Liver (tissue), 9 donors: Measurements from ENCODE around the gene SV2B. TPM values are rescaled to one million over a fixed set of nuclear protein-coding genes. Genes with fewer than 3 reads are reported as not detected.

Experiments
- DNase-seq: peaks from one replicate; pipeline ENCODE4 v3.0.0-alpha.2; 2017; ENCODE audit warnings: low spot score
- H3K27ac ChIP-seq, 2 donors: one replicate each; pipeline ENCODE4 v1.7.0; 2013; ENCODE audit warnings: inconsistent platforms in 2 of 2, low read length in 2 of 2, control low read depth in 1 of 2, low read depth in 1 of 2, mild to moderate bottlenecking in 1 of 2
- H3K27me3 ChIP-seq, 4 donors: one replicate each; pipeline versions ENCODE4 v1.6.1 to v1.7.0; 2013; ENCODE audit warnings: low read length in 3 of 4, inconsistent platforms in 1 of 4, mild to moderate bottlenecking in 1 of 4, moderate library complexity in 1 of 4; ENCODE audit not compliant: control insufficient read depth in 4 of 4, insufficient read depth in 4 of 4
- H3K36me3 ChIP-seq, 4 donors: one replicate each; pipeline versions ENCODE4 v1.6.1 to v1.7.0; 2013; ENCODE audit warnings: low read length in 3 of 4, mild to moderate bottlenecking in 3 of 4, low read depth in 1 of 4, moderate library complexity in 1 of 4; ENCODE audit not compliant: control insufficient read depth in 4 of 4, insufficient read depth in 3 of 4
- H3K4me1 ChIP-seq, 4 donors: one replicate each; pipeline versions ENCODE4 v1.6.1 to v1.7.0; 2013; ENCODE audit warnings: low read length in 3 of 4, mild to moderate bottlenecking in 3 of 4, moderate library complexity in 1 of 4; ENCODE audit not compliant: control insufficient read depth in 4 of 4, insufficient read depth in 4 of 4
- H3K4me3 ChIP-seq, 3 donors: one replicate each; pipeline versions ENCODE4 v1.6.1 to v1.7.0; 2013; ENCODE audit warnings: low read length in 3 of 3, control low read depth in 1 of 3, low read depth in 1 of 3, mild to moderate bottlenecking in 1 of 3
- H3K9ac ChIP-seq, 2 donors: one replicate each; pipeline ENCODE4 v1.7.0; 2013; ENCODE audit warnings: low read length in 2 of 2, mild to moderate bottlenecking in 2 of 2, moderate library complexity in 2 of 2, control low read depth in 1 of 2, low read depth in 1 of 2
- H3K9me3 ChIP-seq, 4 donors: one replicate each; pipeline versions ENCODE4 v1.6.1 to v1.7.0; 2013; ENCODE audit warnings: low read length in 3 of 4; ENCODE audit not compliant: control insufficient read depth in 4 of 4
- ATF3 ChIP-seq: IDR thresholded peaks from 2 replicates; pipeline ENCODE4 v1.6.1; 2016; ENCODE audit warnings: antibody characterized with exemption
- CTCF ChIP-seq: fragments of 150-350 bp; IDR thresholded peaks from 2 replicates; pipeline ENCODE4 v1.5.1; 2017; ENCODE audit warnings: improper control_type of control experiment, low read depth, low read length; ENCODE audit not compliant: missing input control
- EGR1 ChIP-seq, 2 donors: IDR thresholded peaks; 2 replicates each; pipeline ENCODE4 v1.6.1; 2016 to 2018; ENCODE audit warnings: antibody characterized with exemption in 2 of 2, low read depth in 2 of 2
- FOXA1 ChIP-seq: IDR thresholded peaks from 2 replicates; pipeline ENCODE4 v1.6.1; 2016; ENCODE audit warnings: antibody characterized with exemption
- HNF4A ChIP-seq, 2 donors: conservative IDR thresholded peaks; 2 replicates each; pipeline ENCODE4 v1.6.1; 2016; ENCODE audit warnings: antibody characterized with exemption in 2 of 2, mild to moderate bottlenecking in 2 of 2
- HNF4G ChIP-seq: IDR thresholded peaks from 2 replicates; pipeline ENCODE4 v1.6.1; 2016; ENCODE audit warnings: antibody characterized with exemption
- JUND ChIP-seq, 2 donors: IDR thresholded peaks; 2 replicates each; pipeline ENCODE4 v1.6.1; 2016; ENCODE audit warnings: antibody characterized with exemption in 2 of 2
- MAX ChIP-seq: IDR thresholded peaks from 2 replicates; pipeline ENCODE4 v1.6.1; 2016; ENCODE audit warnings: antibody characterized with exemption
- NR2F2 ChIP-seq: IDR thresholded peaks from 2 replicates; pipeline ENCODE4 v1.6.1; 2016; ENCODE audit warnings: antibody characterized with exemption
- RAD21 ChIP-seq, 2 donors: IDR thresholded peaks; 2 replicates each; pipeline ENCODE4 v1.6.1; 2016; ENCODE audit warnings: antibody characterized with exemption in 2 of 2, mild to moderate bottlenecking in 2 of 2
- RXRA ChIP-seq, 2 donors: IDR thresholded peaks; 2 replicates each; pipeline ENCODE4 v1.6.1; 2017 to 2018; ENCODE audit warnings: antibody characterized with exemption in 2 of 2, mild to moderate bottlenecking in 1 of 2
- TAF1 ChIP-seq: conservative IDR thresholded peaks from 2 replicates; pipeline ENCODE4 v1.6.1; 2016; ENCODE audit warnings: antibody characterized with exemption, mild to moderate bottlenecking
- YY1 ChIP-seq: IDR thresholded peaks from 2 replicates; pipeline ENCODE4 v1.6.1; 2016; ENCODE audit warnings: antibody characterized with exemption, mild to moderate bottlenecking
- ZBTB33 ChIP-seq: IDR thresholded peaks from 2 replicates; pipeline ENCODE4 v1.6.1; 2016; ENCODE audit warnings: antibody characterized with exemption
- WGBS: extraction: QIAGEN DNeasy Blood & Tissue Kit; methylation state at CpG from one replicate; pipeline ENCODE4 v1.1.7; 2013; 5-methylcytosine and 5-hydroxymethylcytosine counted together
- polyA plus RNA-seq, 2 donors: library from polyadenylated mRNA; stranded (reverse) in 1 of 2; unstranded in 1 of 2; fragments of 200-250 nt in 1 of 2; fragments of >200 nt in 1 of 2; fragmentation: Nextera tagmentation in 1 of 2; extraction: Ambion mirVana in 1 of 2; gene quantifications; one replicate each; pipeline versions ENCODE4 v1.2.1 to v1.2.3, GENCODE V29; 2013 to 2015
- total RNA-seq, 2 donors: library from RNA; depleted of rRNA; stranded (reverse); fragments of >200 nt; gene quantifications; one replicate each; pipeline ENCODE4 v1.2.3, GENCODE V29; 2014
- donor health status: healthy.
- donor health status: healthy.
- donor health status: healthy.
- donor health status: healthy.
- donor health status: healthy.

Gene SV2B
- total and polyA plus RNA-seq, 4 donors = 0.08 to 0.16 (median 0.09) TPM; not detected in 1

- Histone ChIP-seq H3K27ac (no peak overlapping the region), H3K36me3 (no peaks in the 10 kb centered on the region), H3K4me3 (no peak overlapping the region), H3K9me3 (no peaks in the 10 kb centered on the region), H3K4me1 (no peaks in the 10 kb centered on the region), H3K27me3 (no peaks in the 10 kb centered on the region), H3K9ac (no peak overlapping the region)
- no peak for DNase-seq
- 64% methylated on average over 3 of the region's 3 CpGs for WGBS
- TF ChIP-seq JUND (IDR thresholded peaks at IDR 0.05) (no peak), RXRA (IDR thresholded peaks at IDR 0.05) (no peak), ATF3 (no peak), HNF4G (no peak), ZBTB33 (no peak), YY1 (no peak), HNF4A (conservative IDR thresholded peaks at IDR 0.05) (no peak), RAD21 (IDR thresholded peaks at IDR 0.05) (no peak), MAX (no peak), EGR1 (IDR thresholded peaks at IDR 0.05; ENCODE audit: low read depth in 2 of 2) (no peak), FOXA1 (no peak), CTCF (no peak), TAF1 (no peak), NR2F2 (no peak)
Observed at GRCh38 chr15:91291673-91292072, 191.6 kb downstream of the SV2B start.

- Histone ChIP-seq H3K27me3 (peaks cover 0 to 2% (median 0%) of the 10 kb centered on the region in 4 donors), H3K36me3 (no peaks in the 10 kb centered on the region), H3K4me1 (no peaks in the 10 kb centered on the region), H3K9me3 (no peaks in the 10 kb centered on the region), H3K4me3 (no peak overlapping the region), H3K27ac (no peak overlapping the region), H3K9ac (no peak overlapping the region)
- 61% methylated on average over 1 of the region's 1 CpG for WGBS
- DNase-seq = no peak
- TF ChIP-seq ATF3 (no peak), YY1 (no peak), NR2F2 (no peak), HNF4A (conservative IDR thresholded peaks at IDR 0.05) (no peak), MAX (no peak), RXRA (IDR thresholded peaks at IDR 0.05) (no peak), ZBTB33 (no peak)
Observed at GRCh38 chr15:91294344-91294743, 194.3 kb downstream of the SV2B start.
